WTC11 (cell line): ENCODE data around the gene DOK7.

Source experiments
- KAT7 ChIP-seq: sonication (generic); formaldehyde crosslinking; IDR thresholded peaks from 2 replicates; pipeline ENCODE4 v1.8.1; 2023; ENCODE audit warnings: missing genetic modification reagents, mild to moderate bottlenecking, borderline replicate concordance
- SP1 ChIP-seq: sonication (generic); formaldehyde crosslinking; conservative IDR thresholded peaks from 2 replicates; pipeline ENCODE4 v1.8.1; 2022; ENCODE audit warnings: missing genetic modification reagents
- TP53 ChIP-seq: sonication (generic); formaldehyde crosslinking; IDR thresholded peaks from 2 replicates; pipeline ENCODE4 v1.8.1; 2023; ENCODE audit warnings: mild to moderate bottlenecking, missing genetic modification reagents
- TF ChIP-seq, protein P1 (sequence below): fragments of 200-600 bp; IDR thresholded peaks from 2 replicates; pipeline ENCODE4 v1.8.0; 2022; ENCODE audit warnings: antibody characterized with exemption
- TF ChIP-seq, protein P2 (sequence below): sonication (generic); formaldehyde crosslinking; IDR thresholded peaks from 2 replicates; pipeline ENCODE4 v1.8.0; 2022; ENCODE audit warnings: mild to moderate bottlenecking, missing genetic modification reagents
- TF ChIP-seq, protein P3 (sequence below): sonication (generic); formaldehyde crosslinking; conservative IDR thresholded peaks from 2 replicates; pipeline ENCODE4 v1.8.1; 2022; ENCODE audit warnings: mild to moderate bottlenecking, missing genetic modification reagents
- TF ChIP-seq, protein P4 (sequence below): sonication (generic); formaldehyde crosslinking; IDR thresholded peaks from 2 replicates; pipeline ENCODE4 v1.8.0; 2023; ENCODE audit warnings: mild to moderate bottlenecking, missing genetic modification reagents
- TF ChIP-seq, protein P5 (sequence below): sonication (generic); formaldehyde crosslinking; IDR thresholded peaks from 2 replicates; pipeline ENCODE4 v1.8.0; 2022; ENCODE audit warnings: mild to moderate bottlenecking, missing genetic modification reagents

DNA sequence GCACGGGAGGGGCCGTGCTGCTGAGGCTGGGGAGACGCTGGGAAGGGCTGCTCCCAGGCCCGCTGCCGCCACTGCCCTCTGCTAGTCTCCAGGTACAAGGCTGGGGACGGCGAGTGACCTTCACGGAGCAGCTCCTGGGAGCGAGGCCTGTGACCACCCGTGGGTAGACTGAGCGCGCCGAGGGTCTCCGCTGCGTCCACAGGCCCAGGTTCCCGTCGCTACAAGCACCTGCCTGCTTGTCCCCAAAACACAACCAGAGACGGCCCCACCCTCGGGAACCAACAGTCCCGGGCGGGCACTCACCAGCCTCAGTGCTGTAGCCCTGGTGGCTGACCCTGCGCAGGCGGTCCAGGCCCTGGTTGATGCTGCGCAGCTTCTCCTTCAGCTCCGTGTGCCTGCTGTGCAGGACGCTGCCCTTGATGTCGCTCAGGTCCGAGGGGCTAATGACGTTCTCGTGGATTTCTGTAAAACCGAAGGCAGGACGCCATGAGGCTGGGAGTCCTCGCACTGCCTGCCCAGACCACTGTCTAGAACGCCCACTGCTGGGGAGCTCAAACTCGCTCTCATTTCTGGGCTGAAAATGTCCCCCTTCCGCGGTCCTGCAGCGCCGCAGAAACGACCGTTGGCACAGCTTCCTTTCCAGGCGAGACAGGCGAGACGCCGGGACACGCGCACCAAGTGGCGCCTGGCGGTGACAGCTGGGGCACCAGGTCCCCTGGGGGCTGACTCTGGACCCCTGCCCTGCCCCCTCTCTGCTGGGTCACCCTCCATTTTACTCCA, 54.8 kb downstream of the DOK7 start:
- TF ChIP-seq KAT7 (CRISPR knock-in tag) = no peak
- TF ChIP-seq, protein P1, sequence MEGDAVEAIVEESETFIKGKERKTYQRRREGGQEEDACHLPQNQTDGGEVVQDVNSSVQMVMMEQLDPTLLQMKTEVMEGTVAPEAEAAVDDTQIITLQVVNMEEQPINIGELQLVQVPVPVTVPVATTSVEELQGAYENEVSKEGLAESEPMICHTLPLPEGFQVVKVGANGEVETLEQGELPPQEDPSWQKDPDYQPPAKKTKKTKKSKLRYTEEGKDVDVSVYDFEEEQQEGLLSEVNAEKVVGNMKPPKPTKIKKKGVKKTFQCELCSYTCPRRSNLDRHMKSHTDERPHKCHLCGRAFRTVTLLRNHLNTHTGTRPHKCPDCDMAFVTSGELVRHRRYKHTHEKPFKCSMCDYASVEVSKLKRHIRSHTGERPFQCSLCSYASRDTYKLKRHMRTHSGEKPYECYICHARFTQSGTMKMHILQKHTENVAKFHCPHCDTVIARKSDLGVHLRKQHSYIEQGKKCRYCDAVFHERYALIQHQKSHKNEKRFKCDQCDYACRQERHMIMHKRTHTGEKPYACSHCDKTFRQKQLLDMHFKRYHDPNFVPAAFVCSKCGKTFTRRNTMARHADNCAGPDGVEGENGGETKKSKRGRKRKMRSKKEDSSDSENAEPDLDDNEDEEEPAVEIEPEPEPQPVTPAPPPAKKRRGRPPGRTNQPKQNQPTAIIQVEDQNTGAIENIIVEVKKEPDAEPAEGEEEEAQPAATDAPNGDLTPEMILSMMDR = no peak
- TF ChIP-seq, protein P2, sequence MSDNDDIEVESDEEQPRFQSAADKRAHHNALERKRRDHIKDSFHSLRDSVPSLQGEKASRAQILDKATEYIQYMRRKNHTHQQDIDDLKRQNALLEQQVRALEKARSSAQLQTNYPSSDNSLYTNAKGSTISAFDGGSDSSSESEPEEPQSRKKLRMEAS = no peak
- TF ChIP-seq TP53 (CRISPR knock-in tag) = no peak
- TF ChIP-seq, protein P3, sequence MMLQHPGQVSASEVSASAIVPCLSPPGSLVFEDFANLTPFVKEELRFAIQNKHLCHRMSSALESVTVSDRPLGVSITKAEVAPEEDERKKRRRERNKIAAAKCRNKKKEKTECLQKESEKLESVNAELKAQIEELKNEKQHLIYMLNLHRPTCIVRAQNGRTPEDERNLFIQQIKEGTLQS (CRISPR knock-in tag) = no peak
- TF ChIP-seq, protein P4, sequence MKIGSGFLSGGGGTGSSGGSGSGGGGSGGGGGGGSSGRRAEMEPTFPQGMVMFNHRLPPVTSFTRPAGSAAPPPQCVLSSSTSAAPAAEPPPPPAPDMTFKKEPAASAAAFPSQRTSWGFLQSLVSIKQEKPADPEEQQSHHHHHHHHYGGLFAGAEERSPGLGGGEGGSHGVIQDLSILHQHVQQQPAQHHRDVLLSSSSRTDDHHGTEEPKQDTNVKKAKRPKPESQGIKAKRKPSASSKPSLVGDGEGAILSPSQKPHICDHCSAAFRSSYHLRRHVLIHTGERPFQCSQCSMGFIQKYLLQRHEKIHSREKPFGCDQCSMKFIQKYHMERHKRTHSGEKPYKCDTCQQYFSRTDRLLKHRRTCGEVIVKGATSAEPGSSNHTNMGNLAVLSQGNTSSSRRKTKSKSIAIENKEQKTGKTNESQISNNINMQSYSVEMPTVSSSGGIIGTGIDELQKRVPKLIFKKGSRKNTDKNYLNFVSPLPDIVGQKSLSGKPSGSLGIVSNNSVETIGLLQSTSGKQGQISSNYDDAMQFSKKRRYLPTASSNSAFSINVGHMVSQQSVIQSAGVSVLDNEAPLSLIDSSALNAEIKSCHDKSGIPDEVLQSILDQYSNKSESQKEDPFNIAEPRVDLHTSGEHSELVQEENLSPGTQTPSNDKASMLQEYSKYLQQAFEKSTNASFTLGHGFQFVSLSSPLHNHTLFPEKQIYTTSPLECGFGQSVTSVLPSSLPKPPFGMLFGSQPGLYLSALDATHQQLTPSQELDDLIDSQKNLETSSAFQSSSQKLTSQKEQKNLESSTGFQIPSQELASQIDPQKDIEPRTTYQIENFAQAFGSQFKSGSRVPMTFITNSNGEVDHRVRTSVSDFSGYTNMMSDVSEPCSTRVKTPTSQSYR (CRISPR knock-in tag) = no peak
- no peak for TF ChIP-seq SP1 (CRISPR knock-in tag)
- TF ChIP-seq, protein P5, sequence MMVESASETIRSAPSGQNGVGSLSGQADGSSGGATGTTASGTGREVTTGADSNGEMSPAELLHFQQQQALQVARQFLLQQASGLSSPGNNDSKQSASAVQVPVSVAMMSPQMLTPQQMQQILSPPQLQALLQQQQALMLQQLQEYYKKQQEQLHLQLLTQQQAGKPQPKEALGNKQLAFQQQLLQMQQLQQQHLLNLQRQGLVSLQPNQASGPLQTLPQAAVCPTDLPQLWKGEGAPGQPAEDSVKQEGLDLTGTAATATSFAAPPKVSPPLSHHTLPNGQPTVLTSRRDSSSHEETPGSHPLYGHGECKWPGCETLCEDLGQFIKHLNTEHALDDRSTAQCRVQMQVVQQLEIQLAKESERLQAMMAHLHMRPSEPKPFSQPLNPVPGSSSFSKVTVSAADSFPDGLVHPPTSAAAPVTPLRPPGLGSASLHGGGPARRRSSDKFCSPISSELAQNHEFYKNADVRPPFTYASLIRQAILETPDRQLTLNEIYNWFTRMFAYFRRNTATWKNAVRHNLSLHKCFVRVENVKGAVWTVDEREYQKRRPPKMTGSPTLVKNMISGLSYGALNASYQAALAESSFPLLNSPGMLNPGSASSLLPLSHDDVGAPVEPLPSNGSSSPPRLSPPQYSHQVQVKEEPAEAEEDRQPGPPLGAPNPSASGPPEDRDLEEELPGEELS (CRISPR knock-in tag) = no peak
